ENCODE measurements around the gene BBIP1.

DNA sequence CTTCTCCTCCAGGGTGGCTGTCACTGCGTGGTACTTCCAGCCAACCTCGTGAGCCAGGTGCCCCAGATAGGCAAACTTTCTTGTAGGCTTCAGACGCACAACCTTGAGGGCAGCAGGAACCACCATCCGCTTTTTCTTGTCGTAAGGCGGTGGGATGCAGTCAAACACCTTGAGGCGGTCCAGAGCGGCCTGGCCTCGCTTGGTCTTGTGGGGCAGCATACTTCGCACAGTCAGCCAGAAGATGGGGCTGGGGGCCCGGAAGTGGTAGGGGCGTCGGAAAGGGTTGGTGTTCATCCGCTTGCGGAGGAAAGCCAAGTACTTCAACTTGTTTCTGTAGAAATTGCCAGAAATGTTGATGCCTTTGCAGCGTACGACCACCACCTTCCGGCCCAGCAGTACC lies 17.8 kb upstream of the BBIP1 start:
- TF ChIP-seq, protein P1, sequence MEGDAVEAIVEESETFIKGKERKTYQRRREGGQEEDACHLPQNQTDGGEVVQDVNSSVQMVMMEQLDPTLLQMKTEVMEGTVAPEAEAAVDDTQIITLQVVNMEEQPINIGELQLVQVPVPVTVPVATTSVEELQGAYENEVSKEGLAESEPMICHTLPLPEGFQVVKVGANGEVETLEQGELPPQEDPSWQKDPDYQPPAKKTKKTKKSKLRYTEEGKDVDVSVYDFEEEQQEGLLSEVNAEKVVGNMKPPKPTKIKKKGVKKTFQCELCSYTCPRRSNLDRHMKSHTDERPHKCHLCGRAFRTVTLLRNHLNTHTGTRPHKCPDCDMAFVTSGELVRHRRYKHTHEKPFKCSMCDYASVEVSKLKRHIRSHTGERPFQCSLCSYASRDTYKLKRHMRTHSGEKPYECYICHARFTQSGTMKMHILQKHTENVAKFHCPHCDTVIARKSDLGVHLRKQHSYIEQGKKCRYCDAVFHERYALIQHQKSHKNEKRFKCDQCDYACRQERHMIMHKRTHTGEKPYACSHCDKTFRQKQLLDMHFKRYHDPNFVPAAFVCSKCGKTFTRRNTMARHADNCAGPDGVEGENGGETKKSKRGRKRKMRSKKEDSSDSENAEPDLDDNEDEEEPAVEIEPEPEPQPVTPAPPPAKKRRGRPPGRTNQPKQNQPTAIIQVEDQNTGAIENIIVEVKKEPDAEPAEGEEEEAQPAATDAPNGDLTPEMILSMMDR (IDR thresholded peaks at IDR 0.05; ENCODE audit: borderline replicate concordance, extremely low read depth, low read length, poor library complexity, severe bottlenecking) = no peak
- no peak for TF ChIP-seq EZH2 (IDR thresholded peaks at IDR 0.05; ENCODE audit: borderline replicate concordance, low read depth, low read length, severe bottlenecking)

Measured in DND-41 (cell line).